HepG2 (cell line): ENCODE results near the gene INPP5E. TPM values are rescaled to one million over a fixed set of nuclear protein-coding genes. Genes with fewer than 3 reads are reported as not detected.

Experiments used
- DNMT1 ChIP-seq: sonication (generic); formaldehyde crosslinking; IDR thresholded peaks from 2 replicates; pipeline ENCODE4 v1.5.1; 2020; ENCODE audit warnings: mild to moderate bottlenecking, missing genetic modification reagents
- EEA1 ChIP-seq: sonication (generic); formaldehyde crosslinking; IDR thresholded peaks from 2 replicates; pipeline ENCODE4 v1.5.1; 2020; ENCODE audit warnings: mild to moderate bottlenecking, missing genetic modification reagents, borderline replicate concordance
- HMGXB4 ChIP-seq, 2 experiments: sonication (generic) in 1 of 2; formaldehyde crosslinking in 1 of 2; IDR thresholded peaks; 2 replicates each; pipeline versions ENCODE4 v1.4.0 to v1.6.1; 2018 to 2020; ENCODE audit warnings: missing genetic modification reagents in 2 of 2, borderline replicate concordance in 1 of 2, low read depth in 1 of 2, mild to moderate bottlenecking in 1 of 2, missing biosample characterization in 1 of 2
- LCORL ChIP-seq, 2 experiments: fragments of 450-650 bp in 1 of 2; sonication (generic) in 1 of 2; formaldehyde crosslinking in 1 of 2; IDR thresholded peaks; 2 replicates each; pipeline versions ENCODE4 v1.5.0 to v1.6.1; 2017 to 2020; ENCODE audit warnings: antibody characterized with exemption in 1 of 2, missing genetic modification reagents in 1 of 2
- MTF2 ChIP-seq: sonication (generic); formaldehyde crosslinking; IDR thresholded peaks from 2 replicates; pipeline ENCODE4 v1.5.0; 2020; ENCODE audit warnings: missing genetic modification reagents, borderline replicate concordance
- RNF2 ChIP-seq: fragments of 450-650 bp; conservative IDR thresholded peaks from 2 replicates; pipeline ENCODE4 v1.6.1; 2016; ENCODE audit warnings: low read depth
- SRSF1 ChIP-seq: fragments of 200-400 bp; formaldehyde crosslinking; optimal IDR thresholded peaks from 2 replicates; pipeline ENCODE3; 2017; ENCODE audit warnings: mild to moderate bottlenecking, low read depth, low read length, moderate library complexity
- ZBTB43 ChIP-seq: sonication (generic); formaldehyde crosslinking; conservative IDR thresholded peaks from 2 replicates; pipeline ENCODE4 v1.4.0; 2020; ENCODE audit warnings: missing genetic modification reagents
- ZNF264 ChIP-seq: sonication (generic); formaldehyde crosslinking; IDR thresholded peaks from 2 replicates; pipeline ENCODE4 v1.4.0; 2020; ENCODE audit warnings: missing genetic modification reagents
- ZNF446 ChIP-seq: sonication (generic); formaldehyde crosslinking; IDR thresholded peaks from 2 replicates; pipeline ENCODE4 v1.5.0; 2020; ENCODE audit warnings: mild to moderate bottlenecking, missing genetic modification reagents
- ZNF546 ChIP-seq: sonication (generic); formaldehyde crosslinking; conservative IDR thresholded peaks from 2 replicates; pipeline ENCODE4 v1.8.1; 2023; ENCODE audit warnings: mild to moderate bottlenecking, missing genetic modification reagents
- ZNF557 ChIP-seq: sonication (generic); formaldehyde crosslinking; IDR thresholded peaks from 2 replicates; pipeline ENCODE4 v1.4.0; 2020; ENCODE audit warnings: missing genetic modification reagents
- ZNF562 ChIP-seq: sonication (generic); formaldehyde crosslinking; IDR thresholded peaks from 2 replicates; pipeline ENCODE4 v1.8.0; 2022; ENCODE audit warnings: missing genetic modification reagents, borderline replicate concordance
- ZNF768 ChIP-seq: sonication (generic); formaldehyde crosslinking; IDR thresholded peaks from 2 replicates; pipeline ENCODE4 v1.4.0; 2020; ENCODE audit warnings: missing genetic modification reagents
- polyA plus RNA-seq, 8 experiments: library from polyadenylated mRNA; depleted of rRNA in 3 of 8; stranded (reverse) in 7 of 8; unstranded in 1 of 8; fragments of >200 nt; fragmentation: Illumina TruSeq in 4 of 8; extraction: Trizol in 4 of 8; gene quantifications; 2 replicates each; pipeline versions ENCODE4 v1.2.1 to v1.2.3, GENCODE V29; 2011 to 2016; ENCODE audit warnings: low read depth in 4 of 8, missing spikeins in 1 of 8, mixed read lengths in 1 of 8; ENCODE audit not compliant: insufficient read depth in 1 of 8
- total RNA-seq, 5 experiments: library from RNA; depleted of rRNA; stranded (reverse); fragments of >200 nt; fragmentation: Illumina TruSeq; extraction: Trizol; gene quantifications; 2 replicates each; pipeline ENCODE4 v1.2.3, GENCODE V29; 2016; ENCODE audit warnings: low read depth in 1 of 5
- TF ChIP-seq, protein P1 (sequence below): sonication (generic); formaldehyde crosslinking; IDR thresholded peaks from 2 replicates; pipeline ENCODE4 v1.4.0; 2020; ENCODE audit warnings: missing genetic modification reagents, borderline replicate concordance
- TF ChIP-seq, protein P2 (sequence below): sonication (generic); formaldehyde crosslinking; IDR thresholded peaks from 2 replicates; pipeline ENCODE4 v1.5.1; 2020; ENCODE audit warnings: mild to moderate bottlenecking, missing genetic modification reagents, moderate library complexity
- TF ChIP-seq, protein P3 (sequence below): sonication (generic); formaldehyde crosslinking; IDR thresholded peaks from 2 replicates; pipeline ENCODE4 v1.5.1; 2020; ENCODE audit warnings: missing genetic modification reagents, mild to moderate bottlenecking, borderline replicate concordance

The INPP5E gene
- total and polyA plus RNA-seq, 2 of the 13 experiments (the other 11 are each of a cell fraction or from before 2014, with no cell fraction given), result 5.5 TPM

GRCh38 chr9:136400038-136400834 is 39.4 kb downstream of the INPP5E start, which contains the start of gene SNAPC4 (continued):
- TF ChIP-seq, protein P1, sequence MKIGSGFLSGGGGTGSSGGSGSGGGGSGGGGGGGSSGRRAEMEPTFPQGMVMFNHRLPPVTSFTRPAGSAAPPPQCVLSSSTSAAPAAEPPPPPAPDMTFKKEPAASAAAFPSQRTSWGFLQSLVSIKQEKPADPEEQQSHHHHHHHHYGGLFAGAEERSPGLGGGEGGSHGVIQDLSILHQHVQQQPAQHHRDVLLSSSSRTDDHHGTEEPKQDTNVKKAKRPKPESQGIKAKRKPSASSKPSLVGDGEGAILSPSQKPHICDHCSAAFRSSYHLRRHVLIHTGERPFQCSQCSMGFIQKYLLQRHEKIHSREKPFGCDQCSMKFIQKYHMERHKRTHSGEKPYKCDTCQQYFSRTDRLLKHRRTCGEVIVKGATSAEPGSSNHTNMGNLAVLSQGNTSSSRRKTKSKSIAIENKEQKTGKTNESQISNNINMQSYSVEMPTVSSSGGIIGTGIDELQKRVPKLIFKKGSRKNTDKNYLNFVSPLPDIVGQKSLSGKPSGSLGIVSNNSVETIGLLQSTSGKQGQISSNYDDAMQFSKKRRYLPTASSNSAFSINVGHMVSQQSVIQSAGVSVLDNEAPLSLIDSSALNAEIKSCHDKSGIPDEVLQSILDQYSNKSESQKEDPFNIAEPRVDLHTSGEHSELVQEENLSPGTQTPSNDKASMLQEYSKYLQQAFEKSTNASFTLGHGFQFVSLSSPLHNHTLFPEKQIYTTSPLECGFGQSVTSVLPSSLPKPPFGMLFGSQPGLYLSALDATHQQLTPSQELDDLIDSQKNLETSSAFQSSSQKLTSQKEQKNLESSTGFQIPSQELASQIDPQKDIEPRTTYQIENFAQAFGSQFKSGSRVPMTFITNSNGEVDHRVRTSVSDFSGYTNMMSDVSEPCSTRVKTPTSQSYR, result peak; percentile 9; the same call in 1 of the 2 replicates
- TF ChIP-seq, protein P2, sequence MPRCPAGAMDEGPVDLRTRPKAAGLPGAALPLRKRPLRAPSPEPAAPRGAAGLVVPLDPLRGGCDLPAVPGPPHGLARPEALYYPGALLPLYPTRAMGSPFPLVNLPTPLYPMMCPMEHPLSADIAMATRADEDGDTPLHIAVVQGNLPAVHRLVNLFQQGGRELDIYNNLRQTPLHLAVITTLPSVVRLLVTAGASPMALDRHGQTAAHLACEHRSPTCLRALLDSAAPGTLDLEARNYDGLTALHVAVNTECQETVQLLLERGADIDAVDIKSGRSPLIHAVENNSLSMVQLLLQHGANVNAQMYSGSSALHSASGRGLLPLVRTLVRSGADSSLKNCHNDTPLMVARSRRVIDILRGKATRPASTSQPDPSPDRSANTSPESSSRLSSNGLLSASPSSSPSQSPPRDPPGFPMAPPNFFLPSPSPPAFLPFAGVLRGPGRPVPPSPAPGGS (CRISPR knock-in tag), result peak; percentile 34; the same call in 1 of the 2 replicates
- 0 out of 2 replicates have a peak, but pooled peaks have one; percentile 41 for TF ChIP-seq ZNF446 (CRISPR knock-in tag)
- peak; percentile 78 for TF ChIP-seq ZNF768 (CRISPR knock-in tag)
- TF ChIP-seq ZNF264 (CRISPR knock-in tag), result no peak
- no peak for TF ChIP-seq SRSF1
- TF ChIP-seq HMGXB4 (CRISPR knock-in tag; IDR thresholded peaks at IDR 0.05; ENCODE audit: borderline replicate concordance in 1 of 2, low read depth in 1 of 2), result peak; percentile 78 to 86; a peak in 3 of 4 replicates
- TF ChIP-seq DNMT1 (CRISPR knock-in tag), result peak; percentile 64; the same call in 1 of the 2 replicates
- no peak for TF ChIP-seq ZNF546 (CRISPR knock-in tag)
- TF ChIP-seq, protein P3, sequence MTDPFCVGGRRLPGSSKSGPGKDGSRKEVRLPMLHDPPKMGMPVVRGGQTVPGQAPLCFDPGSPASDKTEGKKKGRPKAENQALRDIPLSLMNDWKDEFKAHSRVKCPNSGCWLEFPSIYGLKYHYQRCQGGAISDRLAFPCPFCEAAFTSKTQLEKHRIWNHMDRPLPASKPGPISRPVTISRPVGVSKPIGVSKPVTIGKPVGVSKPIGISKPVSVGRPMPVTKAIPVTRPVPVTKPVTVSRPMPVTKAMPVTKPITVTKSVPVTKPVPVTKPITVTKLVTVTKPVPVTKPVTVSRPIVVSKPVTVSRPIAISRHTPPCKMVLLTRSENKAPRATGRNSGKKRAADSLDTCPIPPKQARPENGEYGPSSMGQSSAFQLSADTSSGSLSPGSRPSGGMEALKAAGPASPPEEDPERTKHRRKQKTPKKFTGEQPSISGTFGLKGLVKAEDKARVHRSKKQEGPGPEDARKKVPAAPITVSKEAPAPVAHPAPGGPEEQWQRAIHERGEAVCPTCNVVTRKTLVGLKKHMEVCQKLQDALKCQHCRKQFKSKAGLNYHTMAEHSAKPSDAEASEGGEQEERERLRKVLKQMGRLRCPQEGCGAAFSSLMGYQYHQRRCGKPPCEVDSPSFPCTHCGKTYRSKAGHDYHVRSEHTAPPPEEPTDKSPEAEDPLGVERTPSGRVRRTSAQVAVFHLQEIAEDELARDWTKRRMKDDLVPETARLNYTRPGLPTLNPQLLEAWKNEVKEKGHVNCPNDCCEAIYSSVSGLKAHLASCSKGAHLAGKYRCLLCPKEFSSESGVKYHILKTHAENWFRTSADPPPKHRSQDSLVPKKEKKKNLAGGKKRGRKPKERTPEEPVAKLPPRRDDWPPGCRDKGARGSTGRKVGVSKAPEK (CRISPR knock-in tag), result no peak
- no peak for TF ChIP-seq ZNF557 (CRISPR knock-in tag)
- no peak for TF ChIP-seq LCORL (IDR thresholded peaks at IDR 0.05)
- peak; percentile 39; the same call in 1 of the 2 replicates for TF ChIP-seq LCORL (CRISPR knock-in tag; IDR thresholded peaks at IDR 0.05)
- peak; percentile 18; the same call in 1 of the 2 replicates for TF ChIP-seq EEA1 (CRISPR knock-in tag)
- TF ChIP-seq ZBTB43 (CRISPR knock-in tag), result 0 out of 2 replicates have a peak, but pooled peaks have one; percentile 23
- peak; percentile 31; the same call in 1 of the 2 replicates for TF ChIP-seq MTF2 (CRISPR knock-in tag)
- TF ChIP-seq ZNF562 (CRISPR knock-in tag), result no peak
- peak; percentile 56; the same call in 1 of the 2 replicates for TF ChIP-seq RNF2
